Upper lobe of left lung (tissue), 4 donors: ENCODE data around the gene AZU1.

Experiments
- CTCF ChIP-seq, 6 experiments: fragments of 450-650 bp in 4 of 6; fragments of 200-600 bp in 2 of 6; sonication (generic) in 2 of 6; IDR thresholded peaks; one replicate each; pipeline ENCODE4 v1.5.1; 2016 to 2019; ENCODE audit warnings: antibody characterized with exemption in 6 of 6
- POLR2A ChIP-seq, 4 donors: fragments of 450-650 bp; IDR thresholded peaks; one replicate each; pipeline ENCODE4 v1.5.1; 2016 to 2017; ENCODE audit warnings: antibody characterized with exemption in 4 of 4, mild to moderate bottlenecking in 2 of 4
- POLR2AphosphoS5 ChIP-seq, 2 donors: sonication (generic); formaldehyde crosslinking; IDR thresholded peaks; one replicate each; pipeline ENCODE4 v1.5.1; 2017; ENCODE audit warnings: antibody characterized with exemption in 2 of 2

- no peak for TF ChIP-seq CTCF (IDR thresholded peaks at IDR 0.05)
- TF ChIP-seq POLR2A (IDR thresholded peaks at IDR 0.05): no peak
- no peak for TF ChIP-seq POLR2AphosphoS5 (IDR thresholded peaks at IDR 0.05)
Measured at GRCh38 chr19:827314-827709, 325 bp upstream of the AZU1 start.
